Measurements from ENCODE around the gene RASL11A.
"Not testable (repeated sequence)": the region's sequence is repeated elsewhere in the genome, so short reads cannot be mapped to it uniquely, and the experiment has no call there.

RASL11A gene

GRCh38 chr13:27270594-27271520, at the start of gene RASL11A:
TSS of gene RASL11A (plus strand) at chr13:27270830. CDS start at chr13:27270945, 115 bp downstream.
- DNase-seq = peak; percentile 90

- DNase-seq = not testable (repeated sequence)
Measured at GRCh38 chr13:27222100-27222499, 48.5 kb upstream of the RASL11A start.

GRCh38 chr13:27226991-27227390, 43.6 kb upstream of the RASL11A start:
- DNase-seq = no peak

GRCh38 chr13:27228131-27228530, 42.5 kb upstream of the RASL11A start:
- no peak for DNase-seq

- no peak for DNase-seq
Measured at GRCh38 chr13:27229642-27230041, 41.0 kb upstream of the RASL11A start.

- DNase-seq = no peak
Measured at GRCh38 chr13:27233964-27234363, 36.7 kb upstream of the RASL11A start.

GRCh38 chr13:27236478-27236877, 34.2 kb upstream of the RASL11A start:
- DNase-seq = no peak

- no peak for DNase-seq
Measured at GRCh38 chr13:27242702-27243101, 27.9 kb upstream of the RASL11A start.

GRCh38 chr13:27245610-27246009, 25.0 kb upstream of the RASL11A start:
- no peak for DNase-seq

- DNase-seq = no peak
Measured at GRCh38 chr13:27250833-27251165, 19.8 kb upstream of the RASL11A start.

- peak; percentile 96 for DNase-seq
Measured at GRCh38 chr13:27251166-27252091, 19.2 kb upstream of the RASL11A start, which contains the start of gene RPL21. TSS of gene RPL21 (plus strand) at chr13:27251558. CDS start at chr13:27253777, 2,219 bp downstream.

- no peak for DNase-seq
Measured at GRCh38 chr13:27252467-27252866, 18.2 kb upstream of the RASL11A start.

- no peak for DNase-seq
Measured at GRCh38 chr13:27257233-27257568, 13.4 kb upstream of the RASL11A start.

- DNase-seq = no peak
Measured at GRCh38 chr13:27257648-27258253, 12.9 kb upstream of the RASL11A start.

GRCh38 chr13:27258637-27259386, 11.8 kb upstream of the RASL11A start:
- no peak for DNase-seq

- no peak for DNase-seq
Measured at GRCh38 chr13:27259831-27260230, 10.8 kb upstream of the RASL11A start.

GRCh38 chr13:27261396-27261795, 9.2 kb upstream of the RASL11A start:
- no peak for DNase-seq

- no peak for DNase-seq
Measured at GRCh38 chr13:27263438-27263837, 7.2 kb upstream of the RASL11A start.

- no peak for DNase-seq
Measured at GRCh38 chr13:27264181-27264580, 6.4 kb upstream of the RASL11A start.

- no peak for DNase-seq
Measured at GRCh38 chr13:27264648-27265047, 6.0 kb upstream of the RASL11A start.

GRCh38 chr13:27266917-27267316, 3.7 kb upstream of the RASL11A start:
- no peak for DNase-seq

GRCh38 chr13:27267596-27267995, 3.0 kb upstream of the RASL11A start:
- DNase-seq = no peak
